Liver (tissue), 3 donors: ENCODE results near the gene TBC1D9B.

Experiments
- ATF3 ChIP-seq: IDR thresholded peaks from 2 replicates; pipeline ENCODE4 v1.6.1; 2016; ENCODE audit warnings: antibody characterized with exemption
- CTCF ChIP-seq: fragments of 150-350 bp; IDR thresholded peaks from 2 replicates; pipeline ENCODE4 v1.5.1; 2017; ENCODE audit warnings: improper control_type of control experiment, low read depth, low read length; ENCODE audit not compliant: missing input control
- EGR1 ChIP-seq, 2 donors: IDR thresholded peaks; 2 replicates each; pipeline ENCODE4 v1.6.1; 2016 to 2018; ENCODE audit warnings: antibody characterized with exemption in 2 of 2, low read depth in 2 of 2
- FOXA1 ChIP-seq: IDR thresholded peaks from 2 replicates; pipeline ENCODE4 v1.6.1; 2016; ENCODE audit warnings: antibody characterized with exemption
- GABPA ChIP-seq, 2 donors: IDR thresholded peaks in 1 of 2; conservative IDR thresholded peaks in 1 of 2; 2 replicates each; pipeline ENCODE4 v1.6.1; 2016; ENCODE audit warnings: antibody characterized with exemption in 2 of 2, mild to moderate bottlenecking in 1 of 2, moderate library complexity in 1 of 2
- JUND ChIP-seq, 2 donors: IDR thresholded peaks; 2 replicates each; pipeline ENCODE4 v1.6.1; 2016; ENCODE audit warnings: antibody characterized with exemption in 2 of 2
- MAX ChIP-seq: IDR thresholded peaks from 2 replicates; pipeline ENCODE4 v1.6.1; 2016; ENCODE audit warnings: antibody characterized with exemption
- RAD21 ChIP-seq, 2 donors: IDR thresholded peaks; 2 replicates each; pipeline ENCODE4 v1.6.1; 2016; ENCODE audit warnings: antibody characterized with exemption in 2 of 2, mild to moderate bottlenecking in 2 of 2
- REST ChIP-seq: IDR thresholded peaks from 2 replicates; pipeline ENCODE4 v1.6.1; 2016; ENCODE audit warnings: antibody characterized with exemption, mild to moderate bottlenecking
- SP1 ChIP-seq: IDR thresholded peaks from 2 replicates; pipeline ENCODE4 v1.6.1; 2018; ENCODE audit warnings: antibody characterized with exemption, mild to moderate bottlenecking
- TAF1 ChIP-seq: conservative IDR thresholded peaks from 2 replicates; pipeline ENCODE4 v1.6.1; 2016; ENCODE audit warnings: antibody characterized with exemption, mild to moderate bottlenecking
- YY1 ChIP-seq: IDR thresholded peaks from 2 replicates; pipeline ENCODE4 v1.6.1; 2016; ENCODE audit warnings: antibody characterized with exemption, mild to moderate bottlenecking
- ZBTB33 ChIP-seq: IDR thresholded peaks from 2 replicates; pipeline ENCODE4 v1.6.1; 2016; ENCODE audit warnings: antibody characterized with exemption
- donor health status: healthy.
- donor health status: healthy.

GRCh38 chr5:179834120-179834519 is 73.6 kb downstream of the TBC1D9B start:
- no peak for TF ChIP-seq RAD21 (IDR thresholded peaks at IDR 0.05)
- no peak for TF ChIP-seq CTCF
- TF ChIP-seq TAF1 = no peak
- TF ChIP-seq JUND (IDR thresholded peaks at IDR 0.05) = no peak
- TF ChIP-seq REST = no peak
- TF ChIP-seq SP1 = no peak
- no peak for TF ChIP-seq FOXA1
- no peak for TF ChIP-seq EGR1 (IDR thresholded peaks at IDR 0.05; ENCODE audit: low read depth in 2 of 2)
- no peak for TF ChIP-seq ZBTB33
- TF ChIP-seq ATF3 = no peak
- no peak for TF ChIP-seq YY1
- no peak for TF ChIP-seq MAX
- TF ChIP-seq GABPA (IDR thresholded peaks at IDR 0.05 in 1 of 2, conservative IDR thresholded peaks at IDR 0.05 in 1 of 2) = no peak
